VCaP (cell line): ENCODE results near the gene RRP12.
"Not testable (repeated sequence)": the region's sequence is repeated elsewhere in the genome, so short reads cannot be mapped to it uniquely, and the experiment has no call there.

Source experiments
- H3K27ac ChIP-seq: fragments of 450-650 bp; 2 replicates; pipeline ENCODE4 v1.5.1; 2017
- TF ChIP-seq, protein P1 (sequence below): fragments of 450-650 bp; conservative IDR thresholded peaks from 2 replicates; pipeline ENCODE4 v1.5.1; 2017; ENCODE audit warnings: mild to moderate bottlenecking, moderate library complexity

Gene RRP12

DNA sequence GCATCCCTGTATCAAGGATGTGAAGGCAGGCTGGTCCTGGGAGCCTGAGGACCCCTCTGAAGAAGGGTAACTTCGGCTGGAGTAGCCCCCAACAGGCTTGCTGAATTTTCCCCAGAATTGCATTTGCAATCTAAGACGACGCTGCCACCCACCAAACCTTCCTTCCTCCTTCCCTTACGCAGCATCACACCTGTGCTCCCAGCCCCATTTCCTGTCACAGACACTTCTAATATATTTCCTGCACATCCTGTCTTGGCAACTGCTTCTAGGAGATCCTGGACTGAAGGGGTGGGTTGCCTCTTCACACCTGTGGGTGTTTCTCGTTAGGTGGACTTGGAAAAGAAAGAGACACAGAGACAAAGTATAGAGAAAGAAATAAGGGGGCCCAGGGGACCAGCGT, 15.4 kb upstream of the RRP12 start:
- TF ChIP-seq, protein P1, sequence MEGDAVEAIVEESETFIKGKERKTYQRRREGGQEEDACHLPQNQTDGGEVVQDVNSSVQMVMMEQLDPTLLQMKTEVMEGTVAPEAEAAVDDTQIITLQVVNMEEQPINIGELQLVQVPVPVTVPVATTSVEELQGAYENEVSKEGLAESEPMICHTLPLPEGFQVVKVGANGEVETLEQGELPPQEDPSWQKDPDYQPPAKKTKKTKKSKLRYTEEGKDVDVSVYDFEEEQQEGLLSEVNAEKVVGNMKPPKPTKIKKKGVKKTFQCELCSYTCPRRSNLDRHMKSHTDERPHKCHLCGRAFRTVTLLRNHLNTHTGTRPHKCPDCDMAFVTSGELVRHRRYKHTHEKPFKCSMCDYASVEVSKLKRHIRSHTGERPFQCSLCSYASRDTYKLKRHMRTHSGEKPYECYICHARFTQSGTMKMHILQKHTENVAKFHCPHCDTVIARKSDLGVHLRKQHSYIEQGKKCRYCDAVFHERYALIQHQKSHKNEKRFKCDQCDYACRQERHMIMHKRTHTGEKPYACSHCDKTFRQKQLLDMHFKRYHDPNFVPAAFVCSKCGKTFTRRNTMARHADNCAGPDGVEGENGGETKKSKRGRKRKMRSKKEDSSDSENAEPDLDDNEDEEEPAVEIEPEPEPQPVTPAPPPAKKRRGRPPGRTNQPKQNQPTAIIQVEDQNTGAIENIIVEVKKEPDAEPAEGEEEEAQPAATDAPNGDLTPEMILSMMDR, result no peak
- no peak overlapping the region for H3K27ac ChIP-seq

DNA sequence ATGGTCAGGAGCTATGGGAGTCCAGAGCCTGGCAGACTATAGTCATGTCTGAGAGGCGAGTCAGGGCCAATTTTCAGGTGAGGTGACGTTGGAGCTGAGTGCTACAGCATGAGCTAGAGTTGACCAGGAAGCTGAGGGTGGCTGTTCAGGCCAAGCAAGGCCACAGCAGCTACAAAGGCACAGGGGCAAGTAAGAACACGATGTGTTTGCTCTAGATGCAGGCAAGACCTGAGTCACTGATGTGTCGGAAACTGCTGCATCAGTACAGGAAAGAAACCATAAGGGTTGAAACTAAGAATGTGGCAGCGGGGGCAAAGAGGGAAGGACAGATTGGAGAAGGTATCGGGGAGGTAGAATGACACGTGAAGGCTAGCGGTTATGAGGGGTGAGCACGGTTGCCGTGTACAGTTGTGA, 11.8 kb upstream of the RRP12 start:
- TF ChIP-seq, protein P1, result no peak
- H3K27ac ChIP-seq, result no peak overlapping the region

DNA sequence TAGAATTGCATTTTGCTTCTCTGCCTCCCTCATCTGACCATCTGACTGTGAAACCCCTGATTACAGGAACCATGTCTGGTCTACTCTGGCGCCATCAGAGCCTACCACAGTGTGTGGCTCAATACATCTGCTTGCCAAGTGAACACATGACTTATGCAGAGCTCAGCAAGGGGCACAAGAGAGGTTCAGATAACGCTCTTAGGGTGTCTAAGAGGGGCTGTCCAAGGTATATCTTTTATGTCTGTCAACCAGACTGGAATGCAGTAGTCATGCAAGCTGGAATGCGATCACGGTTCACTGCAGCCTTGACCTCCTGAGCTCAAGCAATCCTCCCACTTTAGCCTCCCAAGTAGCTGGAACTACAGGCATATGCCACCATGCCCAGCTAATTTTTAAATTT, 10.3 kb upstream of the RRP12 start:
- no peak overlapping the region for H3K27ac ChIP-seq
- TF ChIP-seq, protein P1, result no peak

DNA sequence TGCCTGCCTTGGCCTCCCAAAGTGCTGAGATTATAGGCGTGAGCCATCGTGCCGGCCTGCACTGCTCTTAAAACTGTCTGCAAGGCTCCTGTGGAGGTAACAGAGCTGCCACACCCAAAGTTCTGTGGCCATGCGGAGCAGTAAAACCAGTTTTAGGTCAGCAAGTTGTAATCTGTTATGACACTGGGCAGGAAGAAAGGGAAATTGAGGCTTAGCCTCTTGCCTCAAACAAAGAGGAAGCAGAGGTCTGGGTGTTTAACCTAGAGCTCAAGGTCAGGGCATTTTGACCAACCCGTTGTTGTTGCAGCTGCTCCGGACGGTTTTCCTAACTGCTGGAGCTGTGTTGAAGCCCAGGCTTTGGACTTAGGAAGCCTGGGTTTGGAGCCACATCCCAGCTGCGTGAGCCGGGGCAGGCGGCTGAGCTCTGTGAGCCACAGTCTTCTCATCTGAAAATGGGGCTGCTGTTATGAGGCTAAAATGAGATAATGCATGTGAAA, 7.4 kb upstream of the RRP12 start:
- H3K27ac ChIP-seq, result no peak overlapping the region
- TF ChIP-seq, protein P1, result no peak

DNA sequence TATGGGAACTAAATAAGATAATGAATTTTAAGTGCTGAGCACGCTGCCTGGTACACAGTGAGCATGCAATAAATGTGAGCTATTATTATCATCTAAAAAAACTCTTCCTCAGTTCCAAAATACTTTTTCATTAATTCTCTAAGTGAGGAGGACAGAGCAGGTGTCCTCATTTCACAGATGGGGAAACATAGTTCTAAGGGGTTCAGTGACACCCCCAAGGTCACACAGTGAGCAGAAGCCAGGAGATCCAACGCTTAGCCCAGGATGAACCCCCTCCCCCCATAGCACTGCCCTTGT, 6.8 kb upstream of the RRP12 start:
- H3K27ac ChIP-seq, result no peak overlapping the region
- TF ChIP-seq, protein P1, result no peak

DNA sequence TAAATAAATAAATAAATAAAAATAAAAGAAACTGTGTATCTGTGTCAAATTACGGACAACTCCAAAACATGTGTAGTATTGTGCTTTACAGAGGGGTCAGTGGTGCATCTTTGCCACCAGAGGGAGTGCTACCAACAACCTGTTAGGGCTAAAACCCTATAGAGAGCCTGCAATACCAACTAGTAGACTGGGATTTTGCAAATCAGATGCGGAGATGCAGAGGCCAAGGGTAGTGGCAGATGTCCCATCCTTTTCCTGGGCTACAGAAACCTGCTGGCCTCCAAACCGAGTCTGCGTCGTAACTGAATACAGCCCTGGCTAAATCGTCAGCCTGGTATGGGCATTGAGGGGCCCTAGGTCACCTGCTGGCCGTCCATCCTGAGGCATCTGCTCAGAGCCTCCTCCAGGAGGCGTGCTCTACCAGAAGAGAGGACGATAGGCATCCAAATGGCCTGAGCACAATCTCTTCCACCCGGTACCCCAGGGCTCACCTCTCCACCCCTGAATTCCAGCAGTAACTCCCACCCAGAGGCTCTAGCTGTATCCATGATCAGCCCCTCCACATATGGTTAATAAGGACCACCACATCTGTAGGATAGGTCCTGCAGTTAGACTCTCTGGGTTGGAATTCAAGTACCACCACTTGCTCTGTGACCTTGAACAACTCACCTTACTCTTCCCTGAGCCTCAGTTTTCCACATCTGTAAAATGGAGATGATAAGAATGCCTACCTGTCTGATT, 6.2 kb upstream of the RRP12 start:
- peak overlapping the region; percentile 24; the same call in 1 of the 2 replicates for H3K27ac ChIP-seq

DNA sequence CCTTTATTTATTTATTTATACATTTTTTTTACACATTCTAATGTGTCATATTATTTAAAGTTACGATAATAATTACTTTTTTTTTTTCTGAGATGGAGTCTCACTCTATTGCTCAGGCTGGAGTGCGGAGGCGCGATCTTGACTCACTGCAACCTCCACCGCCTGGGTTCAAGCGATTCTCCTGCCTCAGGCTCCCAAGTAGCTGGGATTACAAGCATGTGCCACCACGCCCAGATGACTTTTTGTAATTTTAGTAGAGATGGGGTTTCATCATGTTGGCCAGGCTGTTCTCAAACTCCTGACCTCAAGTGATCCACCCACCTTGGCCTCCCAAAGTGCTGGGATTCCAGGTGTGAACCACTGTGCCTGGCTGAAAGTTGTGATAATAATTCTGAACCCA, 5.3 kb upstream of the RRP12 start:
- H3K27ac ChIP-seq, result not testable (repeated sequence)

More for the DNA sequence above, 6.2 kb upstream of the RRP12 start:
- TF ChIP-seq, protein P1, result peak; percentile 92

DNA sequence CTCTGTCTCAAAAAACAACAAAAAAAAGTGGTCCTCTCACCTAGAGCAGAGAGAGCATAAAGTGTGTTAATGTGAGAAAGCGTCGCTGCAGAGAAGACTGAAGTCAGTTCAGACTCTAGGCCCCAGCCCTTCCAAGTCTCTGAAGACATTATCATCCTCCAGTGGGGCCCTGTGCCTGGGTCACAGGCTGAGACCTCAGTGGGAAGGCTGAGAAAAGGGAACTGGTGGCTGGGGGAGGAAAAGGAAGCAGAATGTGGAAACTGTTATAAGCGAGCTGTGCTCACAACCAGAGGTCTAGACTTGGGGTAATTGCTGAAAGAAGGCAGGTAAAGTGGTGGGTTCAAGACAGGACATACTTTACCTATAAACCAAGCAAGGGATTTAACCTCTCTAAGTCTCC, 4.9 kb upstream of the RRP12 start:
- TF ChIP-seq, protein P1, result no peak
- no peak overlapping the region for H3K27ac ChIP-seq
